KOPT-K1 (cell line): ENCODE data around the gene NUP98.
"Not testable (repeated sequence)": the region's sequence is repeated elsewhere in the genome, so short reads cannot be mapped to it uniquely, and the experiment has no call there.

Experiments used
- H3K27ac ChIP-seq: fragments of 200-600 bp; sonication (generic); 2 replicates; pipeline ENCODE4 v1.5.1; 2016; ENCODE audit warnings: antibody characterized with exemption, mild to moderate bottlenecking, low read depth, low read length; ENCODE audit not compliant: poor library complexity, severe bottlenecking
- H3K36me3 ChIP-seq: fragments of 200-600 bp; sonication (generic); 2 replicates; pipeline ENCODE4 v1.5.1; 2017; ENCODE audit warnings: antibody characterized with exemption, mild to moderate bottlenecking, low read length, moderate library complexity; ENCODE audit not compliant: insufficient read depth
- H3K9me3 ChIP-seq: fragments of 200-600 bp; sonication (generic); 2 replicates; pipeline ENCODE4 v1.5.1; 2017; ENCODE audit warnings: antibody characterized with exemption, low read length, mild to moderate bottlenecking; ENCODE audit not compliant: insufficient read depth, poor library complexity, severe bottlenecking

Gene NUP98

DNA sequence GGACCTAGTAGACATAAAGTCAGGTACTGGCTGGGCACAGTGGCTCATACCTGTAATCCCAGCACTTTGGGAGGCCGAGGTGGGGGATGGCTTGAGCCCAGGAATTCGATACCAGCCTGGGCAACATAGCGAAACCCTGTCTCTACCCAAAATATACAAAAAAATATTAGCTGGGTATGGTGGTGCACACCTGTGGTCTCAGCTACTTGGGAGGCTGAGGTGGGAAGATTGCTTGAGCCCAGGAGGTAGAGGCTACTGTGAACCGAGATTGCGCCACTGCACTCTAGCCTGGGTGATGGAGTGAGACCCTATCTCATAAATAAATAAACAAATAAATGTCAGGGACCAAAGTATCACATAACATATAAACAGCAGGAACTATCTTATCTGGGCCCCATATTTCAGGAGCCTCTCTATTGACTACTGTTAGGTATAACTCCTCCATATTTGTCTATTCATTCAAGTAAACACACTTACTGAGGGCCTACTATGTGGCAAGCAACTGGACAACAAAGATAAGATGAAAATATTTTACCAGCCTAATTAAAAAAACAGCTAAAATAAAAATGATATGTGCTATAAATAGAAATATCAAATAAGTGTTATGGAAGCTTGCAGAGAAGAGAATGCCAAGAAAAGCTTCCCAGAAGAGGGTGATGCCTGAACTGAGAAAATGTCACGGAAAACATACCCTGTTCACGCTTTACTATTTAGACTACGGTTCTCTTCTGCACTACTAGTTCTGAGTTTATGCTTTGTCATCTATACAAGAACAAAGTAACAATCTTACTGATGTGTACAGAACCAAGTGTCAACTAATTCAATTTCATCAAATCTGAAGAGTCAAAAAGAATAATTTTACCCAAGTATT, 2.0 kb downstream of the NUP98 start:
- H3K9me3 ChIP-seq, result no peaks in the 10 kb centered on the region
- peak overlapping the region; percentile 80 for H3K27ac ChIP-seq
- peaks cover 54% of the 10 kb centered on the region for H3K36me3 ChIP-seq

DNA sequence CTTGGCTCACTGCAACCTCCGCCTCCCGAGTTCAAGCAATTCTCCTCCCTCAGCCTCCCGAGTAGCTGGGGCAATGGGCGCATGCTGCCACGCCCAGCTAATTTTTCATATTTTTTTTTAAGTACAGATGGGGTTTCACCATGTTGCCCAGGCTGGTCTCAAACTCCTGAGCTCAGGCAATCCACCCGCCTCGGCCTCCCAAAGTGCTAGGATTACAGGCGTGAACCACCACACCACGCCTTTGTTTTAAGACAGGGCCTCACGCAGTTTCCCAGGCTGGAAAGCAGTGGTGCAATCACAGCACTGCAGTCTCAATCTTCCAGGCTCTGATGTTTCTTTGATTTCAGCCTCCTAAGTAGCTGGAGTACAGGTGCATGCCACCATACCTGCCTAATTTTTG, 3.0 kb downstream of the NUP98 start:
- H3K27ac ChIP-seq, H3K9me3 ChIP-seq: not testable (repeated sequence)
- peaks cover 64% of the 10 kb centered on the region for H3K36me3 ChIP-seq

DNA sequence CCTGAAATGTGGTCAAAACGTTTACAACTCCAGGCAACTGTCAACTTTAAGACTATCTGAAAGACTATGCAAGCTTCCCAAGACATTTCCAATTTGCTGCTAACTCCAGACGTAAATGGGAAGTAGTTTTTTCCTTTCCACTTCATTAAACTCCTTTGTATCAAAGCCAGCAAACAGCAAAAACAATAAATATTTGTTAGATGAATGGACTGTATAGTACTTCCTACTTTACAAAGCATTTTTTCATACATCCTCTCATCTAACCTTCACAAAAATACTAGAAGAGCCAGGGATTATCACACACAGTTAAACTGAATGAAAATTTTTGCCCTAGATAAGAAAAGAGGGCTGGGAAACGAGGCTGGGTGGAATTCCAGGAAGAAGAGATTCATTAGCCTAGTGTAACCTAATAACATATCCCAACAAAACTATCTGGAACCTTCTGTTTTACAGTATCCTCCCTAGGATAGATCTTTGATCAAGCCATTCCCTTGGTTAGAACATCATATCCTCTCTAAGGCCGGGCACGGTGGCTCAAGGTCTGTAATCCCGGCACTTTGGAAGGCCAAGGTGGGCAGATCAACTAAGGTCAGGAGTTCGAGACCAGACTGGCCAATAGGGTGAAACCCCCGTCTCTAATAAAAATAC, 10.4 kb downstream of the NUP98 start:
- Histone ChIP-seq H3K9me3 (no peaks in the 10 kb centered on the region), H3K36me3 (peaks cover 70% of the 10 kb centered on the region), H3K27ac (peak overlapping the region; percentile 65)

DNA sequence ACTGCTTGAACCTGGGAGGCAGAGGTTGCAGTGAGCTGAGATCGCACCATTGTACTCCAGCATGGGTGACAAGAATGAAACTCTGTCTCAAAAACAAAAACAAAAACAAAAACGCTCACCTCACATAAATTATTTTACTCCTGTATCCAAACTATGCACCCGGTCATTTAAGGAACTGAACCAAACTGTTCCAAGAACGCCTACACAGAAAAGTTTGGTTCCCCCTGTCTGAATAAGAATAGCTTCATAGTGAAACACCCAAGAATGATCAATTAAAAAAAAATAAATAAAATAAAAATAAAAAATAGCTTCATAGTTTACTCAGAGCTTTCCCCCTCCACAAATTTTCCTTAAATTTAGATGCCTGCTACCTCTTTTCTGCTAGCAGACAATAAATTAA, 13.7 kb downstream of the NUP98 start:
- Histone ChIP-seq H3K27ac (peak overlapping the region; percentile 65), H3K36me3 (peaks cover 78% of the 10 kb centered on the region), H3K9me3 (no peaks in the 10 kb centered on the region)

DNA sequence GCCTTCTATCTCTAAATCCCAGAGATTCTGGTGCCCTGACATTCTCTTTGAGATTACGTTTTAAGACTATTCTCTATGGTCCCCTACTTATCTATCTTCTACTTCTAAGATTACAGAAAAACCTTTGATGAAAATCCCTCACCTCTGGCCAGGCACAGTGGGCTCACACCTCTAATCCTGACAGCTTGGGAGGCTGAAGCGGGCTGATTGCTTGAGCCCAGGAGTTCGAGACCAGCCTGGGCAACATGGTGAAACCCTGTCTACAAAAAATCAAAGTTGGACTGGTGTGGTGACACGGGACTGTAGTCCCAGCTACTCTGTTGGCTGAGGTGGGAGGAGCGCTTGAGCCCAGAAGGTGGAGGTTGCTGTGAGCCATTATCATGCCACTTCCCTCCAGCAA, 14.4 kb downstream of the NUP98 start:
- Histone ChIP-seq H3K27ac (peak overlapping the region; percentile 65), H3K36me3 (peaks cover 82% of the 10 kb centered on the region), H3K9me3 (no peaks in the 10 kb centered on the region)

DNA sequence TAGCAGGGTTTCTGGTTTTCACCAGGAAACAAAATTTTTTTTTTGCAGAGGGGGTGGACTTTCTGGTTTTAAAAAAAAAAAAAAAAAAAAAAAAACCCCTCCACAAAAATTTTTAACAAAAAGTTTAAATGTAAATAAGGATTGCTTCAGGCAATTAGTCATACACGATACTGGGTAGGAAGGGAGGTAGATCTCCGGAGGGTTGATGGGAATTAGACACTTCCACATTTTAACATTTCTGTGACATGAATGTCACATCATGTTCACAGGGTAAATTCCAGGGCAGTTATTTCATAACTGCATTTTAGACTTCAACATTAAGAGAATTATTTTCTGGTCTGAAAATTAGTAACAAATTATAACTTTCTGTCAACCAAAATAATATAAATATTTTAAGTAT, 15.9 kb downstream of the NUP98 start:
- Histone ChIP-seq H3K36me3 (peaks cover 84% of the 10 kb centered on the region), H3K9me3 (no peaks in the 10 kb centered on the region), H3K27ac (no peak overlapping the region)

DNA sequence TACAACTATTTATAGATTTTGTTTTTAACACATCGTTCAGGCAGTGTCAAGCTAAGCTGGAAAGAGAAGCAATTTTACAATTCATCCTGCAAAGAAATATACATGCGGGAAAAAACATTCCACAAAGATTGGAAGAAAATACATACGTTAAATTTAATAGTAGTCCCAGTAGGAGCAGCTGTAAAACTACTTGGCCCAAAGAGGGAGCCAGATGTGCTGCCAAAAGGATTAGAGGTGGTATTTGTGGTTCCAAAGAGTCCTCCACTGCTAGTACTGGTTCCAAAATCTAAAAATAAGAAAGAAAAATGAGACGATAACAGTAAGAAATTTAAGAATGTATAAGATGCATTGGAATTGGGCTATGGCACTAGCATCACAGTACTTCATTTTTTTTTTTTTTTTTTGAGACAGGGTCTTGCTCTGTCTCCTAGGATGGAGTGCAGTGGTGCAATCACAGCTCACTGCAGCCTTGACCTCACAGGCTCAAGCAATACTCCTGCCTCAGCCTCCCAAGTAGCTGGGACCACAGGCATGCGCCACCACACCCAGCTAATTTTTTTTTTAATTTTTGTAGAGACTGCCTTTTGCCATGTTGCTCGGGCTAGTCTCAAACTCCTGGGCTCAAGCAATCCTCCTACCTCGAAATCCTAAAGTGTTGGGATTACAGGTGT, 21.5 kb downstream of the NUP98 start:
- Histone ChIP-seq H3K9me3 (no peaks in the 10 kb centered on the region), H3K36me3 (peaks cover 100% of the 10 kb centered on the region)

DNA sequence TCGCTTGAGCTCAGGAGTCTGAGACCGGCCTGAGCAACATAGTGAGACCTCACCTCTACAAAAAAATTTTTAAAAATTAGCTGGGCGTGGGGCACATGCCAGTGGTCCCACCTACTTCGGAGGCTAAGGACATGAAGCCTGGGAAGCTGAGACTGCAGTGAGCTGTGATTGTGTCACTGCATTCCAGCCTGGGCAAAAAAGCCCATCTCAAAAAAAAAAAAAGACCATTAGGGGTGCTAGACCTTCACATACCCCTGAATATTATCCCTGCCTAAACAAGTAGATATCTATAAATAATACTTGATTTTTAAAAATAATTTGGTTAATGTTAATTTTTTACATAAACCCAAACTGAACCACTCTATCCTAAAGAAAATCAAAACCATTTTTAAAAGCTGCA, 24.2 kb downstream of the NUP98 start:
- H3K27ac ChIP-seq, result no peak overlapping the region
- peaks cover 100% of the 10 kb centered on the region for H3K36me3 ChIP-seq
- no peaks in the 10 kb centered on the region for H3K9me3 ChIP-seq

More for the DNA sequence above, 21.5 kb downstream of the NUP98 start:
- no peak overlapping the region for H3K27ac ChIP-seq

DNA sequence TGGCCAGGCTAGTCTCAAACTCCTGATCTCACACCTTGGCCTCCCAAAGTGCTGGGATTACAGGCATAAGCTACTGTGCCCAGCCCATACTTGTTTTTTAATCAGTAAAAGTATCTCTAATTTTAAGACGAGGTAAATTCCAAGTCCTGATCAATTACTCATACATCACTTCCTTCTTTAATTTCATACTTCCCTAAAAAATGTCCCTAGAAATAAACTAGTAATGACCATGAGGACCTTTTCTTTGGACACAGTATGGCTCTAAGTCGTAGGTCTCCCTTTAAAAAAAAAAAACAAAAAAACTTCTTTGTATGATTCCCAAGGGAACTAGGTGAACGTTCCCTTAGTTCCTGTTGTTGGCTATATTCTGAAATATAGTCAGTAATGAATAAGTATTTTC, 29.8 kb downstream of the NUP98 start:
- Histone ChIP-seq H3K27ac (no peak overlapping the region), H3K36me3 (peaks cover 100% of the 10 kb centered on the region)

DNA sequence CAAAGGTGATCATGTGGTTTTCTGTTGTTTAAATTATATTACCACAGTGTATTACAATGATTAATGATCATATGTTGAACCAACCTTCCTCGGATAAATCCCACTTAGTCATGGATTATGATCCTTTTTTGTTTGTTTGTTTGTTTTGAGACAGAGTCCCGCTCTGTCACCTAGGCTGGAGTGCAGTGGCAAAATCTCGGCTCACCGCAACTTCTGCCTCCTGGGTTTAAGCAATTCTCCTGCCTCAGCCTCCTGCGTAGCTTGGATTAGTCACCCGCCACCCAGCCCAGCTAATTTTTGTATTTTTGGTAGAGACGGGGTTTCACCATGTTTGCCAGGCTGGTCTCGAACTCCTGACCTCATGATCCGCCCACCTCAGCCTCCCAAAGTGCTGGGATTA, 30.5 kb downstream of the NUP98 start:
- peaks cover 100% of the 10 kb centered on the region for H3K36me3 ChIP-seq
- H3K27ac ChIP-seq, H3K9me3 ChIP-seq: not testable (repeated sequence)

More for the DNA sequence above, 29.8 kb downstream of the NUP98 start:
- H3K9me3 ChIP-seq, result no peaks in the 10 kb centered on the region

DNA sequence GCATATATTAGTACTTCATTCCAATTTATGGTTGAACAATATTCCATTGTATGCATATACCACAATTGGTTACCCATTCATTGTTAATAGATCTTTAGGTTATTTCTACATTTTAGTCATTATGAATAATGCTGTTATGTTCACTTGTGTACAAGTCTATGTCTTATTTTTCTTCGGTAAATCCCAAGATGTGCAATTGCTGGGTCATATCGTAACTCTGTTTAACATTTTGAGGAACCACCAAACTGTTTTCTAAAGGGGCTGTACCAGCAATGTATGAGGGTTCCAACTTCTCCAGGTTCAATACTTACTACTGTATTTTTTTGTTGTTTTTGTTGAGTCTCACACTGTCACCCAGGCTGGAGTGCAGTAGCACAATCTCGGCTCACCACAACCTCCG, 33.1 kb downstream of the NUP98 start:
- Histone ChIP-seq H3K9me3 (no peaks in the 10 kb centered on the region), H3K27ac (no peak overlapping the region), H3K36me3 (peaks cover 100% of the 10 kb centered on the region)

DNA sequence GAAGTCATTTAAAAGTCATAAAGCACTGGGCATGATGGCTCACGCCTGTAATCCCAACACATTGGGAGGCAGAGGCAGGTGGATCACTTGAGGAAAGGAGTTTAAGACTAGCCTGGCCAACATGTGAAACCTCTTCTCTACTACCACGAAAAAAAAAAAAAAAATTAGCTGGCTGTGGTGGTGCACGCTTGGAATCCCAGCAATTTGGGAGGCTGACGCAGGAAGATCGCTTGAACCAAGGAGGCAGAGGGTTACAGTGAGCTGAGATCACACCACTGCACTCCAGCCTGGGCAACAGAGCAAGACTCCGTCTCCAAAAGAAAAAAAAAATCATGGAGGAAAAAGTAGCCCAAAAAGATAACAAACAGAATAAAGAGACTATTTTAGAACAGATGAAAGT, 42.2 kb downstream of the NUP98 start:
- Histone ChIP-seq H3K27ac (no peak overlapping the region), H3K36me3 (peaks cover 99% of the 10 kb centered on the region), H3K9me3 (no peaks in the 10 kb centered on the region)

DNA sequence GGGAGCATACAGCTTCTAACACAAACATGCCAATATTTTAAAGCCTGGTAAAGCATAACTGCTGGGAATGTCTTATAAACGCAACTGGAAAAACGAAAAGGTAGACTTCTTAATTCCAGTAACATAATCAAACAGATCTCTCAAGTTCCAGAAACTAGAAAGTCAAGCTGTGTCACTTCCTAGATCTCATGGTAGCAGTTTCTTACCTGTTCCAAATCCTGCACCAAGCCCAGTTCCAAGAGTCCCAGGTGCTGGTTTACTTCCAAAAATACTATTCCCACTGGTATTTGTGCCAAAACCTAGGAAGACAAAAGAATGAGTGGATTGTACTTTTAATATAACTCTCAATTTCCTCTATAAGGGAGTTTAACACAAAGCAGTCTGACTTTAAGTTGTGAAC, 44.2 kb downstream of the NUP98 start:
- H3K9me3 ChIP-seq, result no peaks in the 10 kb centered on the region
- peaks cover 97% of the 10 kb centered on the region for H3K36me3 ChIP-seq
- no peak overlapping the region for H3K27ac ChIP-seq

DNA sequence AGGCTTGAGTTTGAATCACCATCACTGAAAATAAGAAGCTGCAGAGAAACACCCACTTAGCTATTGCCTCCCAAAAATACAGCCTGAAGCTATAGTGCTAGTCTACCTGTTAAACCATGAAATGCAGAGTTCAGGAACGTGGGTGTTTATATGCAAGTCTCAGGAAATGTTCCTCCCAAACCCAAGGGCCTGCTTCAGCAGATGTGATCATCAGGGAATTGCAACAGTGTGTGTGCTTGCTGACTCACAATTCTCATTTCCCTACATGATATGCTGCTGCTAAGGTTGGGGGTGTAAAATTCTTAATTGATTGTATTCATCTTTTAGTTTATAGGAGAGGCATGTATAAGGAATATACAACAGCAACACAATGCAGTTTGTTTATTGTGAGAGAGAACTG, 49.6 kb downstream of the NUP98 start:
- H3K9me3 ChIP-seq, result no peaks in the 10 kb centered on the region
- H3K36me3 ChIP-seq, result peaks cover 98% of the 10 kb centered on the region
- H3K27ac ChIP-seq, result no peak overlapping the region

DNA sequence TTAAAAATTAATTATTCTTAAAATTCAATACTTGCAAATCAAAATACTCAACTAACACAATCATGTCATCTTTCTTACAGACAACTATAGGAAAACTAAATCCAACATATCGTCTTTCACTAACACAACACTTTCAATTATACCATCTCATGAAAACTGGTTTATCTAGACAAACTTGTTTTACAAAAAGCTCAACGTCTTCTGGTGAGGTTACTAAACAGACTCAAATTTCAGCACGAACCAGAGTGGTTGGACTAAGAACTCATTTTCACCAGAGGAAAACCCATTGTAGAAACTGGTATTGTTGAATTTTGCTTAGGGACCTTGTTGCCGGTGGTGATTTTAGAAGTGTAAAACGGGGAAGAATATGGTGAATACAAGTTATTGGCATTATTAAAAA, 52.2 kb downstream of the NUP98 start:
- no peaks in the 10 kb centered on the region for H3K9me3 ChIP-seq
- H3K27ac ChIP-seq, result no peak overlapping the region
- H3K36me3 ChIP-seq, result peaks cover 98% of the 10 kb centered on the region
